NCI-H1048 (cell line): ENCODE measurements around the gene CCR9.

Experiments used
- DNase-seq: peaks from one replicate; lab custom pipeline; 2025; lab: John Stamatoyannopoulos, UW

Gene CCR9

DNA sequence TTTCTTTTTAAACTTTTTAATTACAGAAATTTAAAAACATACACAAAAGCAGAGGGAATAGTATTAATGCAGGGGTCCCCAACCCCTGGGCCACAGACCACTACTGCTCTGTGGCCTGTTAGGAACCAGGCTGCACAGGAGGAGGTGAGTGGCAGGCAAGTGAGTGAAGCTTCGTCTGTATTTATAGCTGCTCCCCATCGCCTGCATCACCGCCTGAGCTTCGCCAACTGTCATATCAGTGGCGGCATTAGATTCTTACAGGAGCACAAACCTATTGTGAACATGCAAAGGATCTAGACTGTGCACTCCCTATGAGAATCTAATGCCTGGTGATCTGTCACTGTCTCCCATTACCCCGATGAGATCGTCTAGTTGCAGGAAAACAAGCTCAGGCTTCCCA lies 22.4 kb downstream of the CCR9 start:
- no peak for DNase-seq

DNA sequence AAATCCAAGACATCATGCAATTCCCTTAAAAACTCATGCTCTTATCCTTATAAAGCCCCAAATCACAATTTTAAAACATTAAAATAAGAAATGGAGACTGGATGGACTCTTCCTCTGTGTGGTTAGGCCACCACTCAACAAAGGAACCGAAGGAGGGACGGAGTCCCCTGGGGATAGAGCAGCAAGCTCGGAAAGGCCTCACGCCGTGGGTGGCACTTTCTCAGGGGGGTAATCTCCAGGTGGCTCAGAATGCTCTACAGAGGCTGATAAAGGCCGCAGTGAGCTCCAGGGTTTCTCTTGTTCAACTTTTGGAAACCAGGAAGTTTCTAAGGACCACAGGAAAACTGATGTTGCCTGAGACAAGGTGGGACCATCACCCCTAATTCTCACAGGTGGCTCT lies 23.2 kb downstream of the CCR9 start:
- DNase-seq, result no peak

GRCh38 chr3:45910892-45911291 lies 24.5 kb downstream of the CCR9 start:
- DNase-seq, result no peak

- no peak for DNase-seq
Measured at GRCh38 chr3:45911511-45912226, 25.3 kb downstream of the CCR9 start.

DNA sequence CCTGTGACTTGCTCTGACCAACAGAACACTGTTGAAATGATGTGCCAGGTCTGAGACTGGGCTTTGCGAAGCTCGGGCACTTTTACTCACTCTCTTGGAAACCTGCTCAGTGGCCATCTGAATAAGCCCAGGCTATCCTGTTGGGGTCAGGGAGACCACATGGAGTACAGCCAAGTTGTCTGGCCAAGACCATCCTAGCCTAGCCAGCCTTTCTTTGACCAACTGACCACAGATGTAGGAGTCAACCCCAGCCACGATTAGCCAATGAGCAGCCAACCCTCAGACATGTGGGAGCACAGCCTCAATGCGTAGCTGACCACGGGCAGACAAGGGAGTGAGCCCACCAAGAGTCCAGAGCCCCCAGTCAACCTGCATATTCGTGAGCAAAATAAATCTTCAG lies 26.1 kb downstream of the CCR9 start:
- no peak for DNase-seq

DNA sequence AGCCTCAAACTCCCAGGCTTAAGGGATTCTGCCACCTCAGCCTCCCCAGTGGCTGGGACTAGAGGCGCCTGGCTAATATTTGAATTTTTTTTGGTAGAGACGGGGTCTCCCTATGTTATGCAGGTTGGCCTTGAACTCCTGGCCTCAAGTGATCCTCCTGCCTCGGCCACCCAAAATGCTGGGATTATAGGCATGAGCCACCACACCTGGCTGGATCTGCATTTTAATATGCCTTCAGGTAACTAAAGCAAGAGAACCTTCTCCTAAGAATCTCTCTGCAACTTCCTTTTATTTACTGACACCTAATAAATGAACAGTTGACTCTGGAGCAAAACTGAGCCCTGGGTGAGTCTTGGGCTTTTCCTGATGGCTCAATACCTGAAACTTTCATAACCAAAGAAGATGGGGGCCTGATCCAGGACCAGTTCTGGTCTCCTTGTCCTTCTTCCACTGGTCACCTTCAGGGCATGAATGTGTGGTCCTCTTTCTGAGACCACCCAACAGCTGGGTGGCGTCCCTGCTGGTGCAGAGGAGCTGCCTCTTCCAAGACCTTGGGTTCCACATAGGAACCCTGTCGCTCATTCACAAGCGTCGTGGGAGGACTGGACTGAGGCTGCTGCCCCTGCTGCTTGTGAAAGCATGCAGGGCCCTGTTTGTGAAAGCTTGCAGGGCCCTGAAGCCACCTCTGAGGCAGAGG lies 28.2 kb downstream of the CCR9 start:
- no peak for DNase-seq

- no peak for DNase-seq
Measured at GRCh38 chr3:45915059-45915439, 28.7 kb downstream of the CCR9 start.

- no peak for DNase-seq
Measured at GRCh38 chr3:45915518-45916231, 29.3 kb downstream of the CCR9 start.

GRCh38 chr3:45917146-45917898 lies 31.0 kb downstream of the CCR9 start:
- DNase-seq, result no peak

- no peak for DNase-seq
Measured at GRCh38 chr3:45921158-45922038, 35.1 kb downstream of the CCR9 start.

DNA sequence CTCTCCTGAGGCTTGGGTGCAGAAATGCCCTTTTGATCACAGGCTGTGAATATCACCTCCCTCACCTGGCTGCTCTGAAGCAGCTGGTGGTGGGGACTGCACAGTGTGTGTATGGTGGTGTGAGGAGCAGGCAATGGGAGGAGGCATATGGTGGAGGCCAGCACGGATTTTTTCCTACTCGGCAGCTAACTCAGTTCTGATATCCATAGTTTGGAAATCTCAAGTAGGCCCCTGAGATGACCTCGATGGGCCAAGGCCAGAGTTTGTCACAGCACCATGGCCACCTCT lies 35.6 kb downstream of the CCR9 start:
- DNase-seq, result no peak

- no peak for DNase-seq
Measured at GRCh38 chr3:45922950-45923590, 36.7 kb downstream of the CCR9 start.

- no peak for DNase-seq
Measured at GRCh38 chr3:45923755-45924154, 37.4 kb downstream of the CCR9 start.

DNA sequence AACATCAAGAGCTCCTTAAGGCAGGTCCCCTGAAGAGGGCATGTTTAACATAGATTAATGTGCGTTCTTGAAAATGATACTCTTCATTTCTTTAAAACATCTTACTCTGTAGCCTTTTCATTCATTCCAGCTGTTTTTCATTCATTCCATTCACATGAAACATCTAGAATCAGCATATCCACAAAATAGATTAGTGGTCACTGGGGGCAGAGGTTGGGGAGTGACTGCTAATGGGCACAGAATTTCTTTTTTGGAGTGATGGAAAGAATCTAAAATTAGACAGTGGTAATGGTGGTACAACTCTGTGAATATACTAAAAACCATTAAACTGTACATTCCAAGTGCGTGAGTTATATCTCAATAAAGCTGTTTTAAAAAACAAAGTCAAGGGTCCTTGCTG lies 41.5 kb downstream of the CCR9 start:
- DNase-seq, result no peak

- no peak for DNase-seq
Measured at GRCh38 chr3:45929042-45929679, 42.8 kb downstream of the CCR9 start.

- no peak for DNase-seq
Measured at GRCh38 chr3:45931496-45931895, 45.2 kb downstream of the CCR9 start.

DNA sequence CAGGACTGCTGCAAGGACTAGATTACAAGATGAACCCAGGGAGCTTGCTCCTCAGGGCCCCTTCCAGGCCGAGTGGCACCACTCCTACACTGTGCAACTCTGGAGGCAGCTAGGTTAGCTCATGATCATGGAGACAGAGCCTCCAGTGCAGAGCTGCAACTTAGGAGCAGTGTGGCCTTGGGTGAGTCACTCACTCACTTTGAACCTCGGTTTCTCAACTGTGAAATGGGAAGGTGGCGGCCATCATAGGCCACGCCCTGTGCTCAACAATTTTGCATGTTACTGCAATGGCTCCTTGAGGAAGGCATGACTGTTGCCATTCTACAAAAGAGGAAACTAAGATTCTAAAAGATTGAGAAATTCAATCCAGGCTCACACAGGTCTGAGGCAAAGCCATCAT lies 45.8 kb downstream of the CCR9 start:
- DNase-seq, result no peak

DNA sequence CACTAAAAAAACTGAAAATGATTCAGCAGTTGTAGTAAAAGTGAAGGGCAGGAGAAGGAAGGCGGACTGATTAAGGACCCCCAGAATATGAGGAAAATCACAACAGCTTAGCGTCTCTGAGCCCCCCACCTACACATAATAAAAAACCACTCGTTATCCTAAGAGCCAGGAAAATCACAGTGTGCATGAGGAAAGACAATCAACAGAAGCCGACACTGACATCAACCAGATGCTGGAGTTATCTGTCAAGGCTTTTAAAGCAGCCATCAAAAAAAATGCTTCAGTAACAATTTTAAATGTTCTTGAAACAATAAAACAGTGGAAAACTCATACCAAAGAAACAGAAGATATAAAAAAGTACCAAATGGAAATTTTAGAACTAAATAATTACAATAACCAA lies 47.2 kb downstream of the CCR9 start:
- DNase-seq, result no peak

- no peak for DNase-seq
Measured at GRCh38 chr3:45936261-45936660, 49.9 kb downstream of the CCR9 start.

DNA sequence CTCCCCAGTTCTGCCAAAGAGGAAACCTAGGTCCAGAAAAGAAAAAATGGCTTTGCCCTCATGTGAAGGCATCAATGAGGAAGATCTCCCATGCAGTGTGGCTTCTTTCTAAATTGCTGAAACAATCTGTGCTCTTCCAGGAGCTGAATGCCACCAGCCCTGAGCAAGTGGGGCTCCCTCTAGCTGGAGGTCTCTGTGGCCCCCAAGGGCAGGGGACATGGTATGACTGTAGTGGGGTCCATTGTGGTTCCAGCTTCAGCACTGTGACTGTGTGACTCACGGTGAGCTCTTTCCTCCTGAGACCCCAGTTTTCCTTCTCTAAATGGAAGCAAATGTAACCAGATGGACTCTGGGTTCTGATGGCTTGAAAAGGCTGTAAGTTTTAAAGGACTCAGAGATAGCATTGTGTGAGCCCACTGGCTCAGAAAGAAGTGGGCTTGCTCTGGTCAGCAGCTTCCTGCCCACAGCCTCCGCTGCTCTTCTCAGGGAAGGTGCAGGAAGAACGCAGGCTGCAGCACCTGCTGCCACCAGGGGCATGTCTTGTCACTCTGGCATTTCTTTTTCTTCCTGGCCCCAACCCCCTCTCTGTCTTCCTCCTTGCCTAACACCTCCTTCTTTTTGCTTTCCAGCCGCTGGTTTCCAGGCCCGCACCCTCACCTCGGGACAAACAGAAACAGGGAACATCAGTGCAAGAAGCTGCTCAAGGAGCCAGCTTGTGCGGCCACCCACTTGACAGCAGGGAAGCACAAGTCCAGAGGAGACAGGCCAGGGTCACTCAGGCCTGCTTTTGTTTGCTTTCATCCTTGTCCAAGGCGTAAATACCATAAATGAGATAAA lies 51.1 kb downstream of the CCR9 start:
- DNase-seq, result no peak
